WTC11 (cell line): ENCODE data around the gene RBM8A. TPM values are rescaled to one million over a fixed set of nuclear protein-coding genes. Genes with fewer than 3 reads are reported as not detected.
"Not testable (repeated sequence)": the region's sequence is repeated elsewhere in the genome, so short reads cannot be mapped to it uniquely, and the experiment has no call there.

Source experiments
- ATAC-seq: fragments of 200-7000 bp; cut with Tn5 transposase; 2 replicates; pipeline ENCODE4 v1.10.0; 2021; ENCODE audit warnings: mild to moderate bottlenecking, moderate library complexity
- CTCF ChIA-PET: fragments of 300-600 bp; sonication (Branson Sonifier 250); formaldehyde crosslinking; loops from one replicate; lab custom pipeline; 2021; ENCODE audit warnings: antibody characterized with exemption; lab: Charles Lee
- POLR2A ChIA-PET: fragments of 350-600 bp; sonication (Branson Sonifier 250); formaldehyde crosslinking; loops from one replicate; lab custom pipeline; 2021; ENCODE audit warnings: antibody characterized with exemption; lab: Charles Lee
- DNase-seq: peaks from one replicate; pipeline ENCODE4 v3.0.0; 2021; ENCODE audit warnings: low spot score
- H3K27ac Mint-ChIP-seq: 2 replicates; pipeline ENCODE4 v1.8.0; 2021; ENCODE audit warnings: mixed read lengths
- H3K27me3 Mint-ChIP-seq: 2 replicates; pipeline ENCODE4 v1.8.0; 2021; ENCODE audit warnings: low read depth, mild to moderate bottlenecking, moderate library complexity, mixed read lengths
- H3K36me3 Mint-ChIP-seq: 2 replicates; pipeline ENCODE4 v1.8.0; 2021; ENCODE audit warnings: mixed read lengths
- H3K4me1 Mint-ChIP-seq: 2 replicates; pipeline ENCODE4 v1.8.0; 2022; ENCODE audit warnings: mixed read lengths
- H3K4me3 Mint-ChIP-seq: 2 replicates; pipeline ENCODE4 v1.8.0; 2021; ENCODE audit warnings: mild to moderate bottlenecking, moderate library complexity, mixed read lengths
- H3K9me3 Mint-ChIP-seq: 2 replicates; pipeline ENCODE4 v1.8.0; 2021; ENCODE audit warnings: mixed read lengths
- ARID4B ChIP-seq: sonication (generic); formaldehyde crosslinking; IDR thresholded peaks from 2 replicates; pipeline ENCODE4 v1.8.0; 2023; ENCODE audit warnings: missing genetic modification reagents, mild to moderate bottlenecking, borderline replicate concordance
- CBFB ChIP-seq: sonication (generic); formaldehyde crosslinking; IDR thresholded peaks from 2 replicates; pipeline ENCODE4 v1.8.1; 2022; ENCODE audit warnings: mild to moderate bottlenecking, low read depth, missing genetic modification reagents
- CREB1 ChIP-seq: sonication (generic); formaldehyde crosslinking; IDR thresholded peaks from 2 replicates; pipeline ENCODE4 v1.8.0; 2023; ENCODE audit warnings: mild to moderate bottlenecking, missing genetic modification reagents
- FOXJ3 ChIP-seq: sonication (generic); formaldehyde crosslinking; IDR thresholded peaks from 2 replicates; pipeline ENCODE4 v1.9.0; 2021; ENCODE audit warnings: missing genetic modification reagents, mild to moderate bottlenecking, borderline replicate concordance
- JAZF1 ChIP-seq: fragments of 250-450 bp; sonication (Bioruptor Pico); IDR thresholded peaks from 2 replicates; pipeline ENCODE4 v1.9.0; 2021; ENCODE audit warnings: moderate library complexity, mild to moderate bottlenecking, inconsistent platforms
- MXD4 ChIP-seq: fragments of 250-450 bp; sonication (Bioruptor Pico); IDR thresholded peaks from 2 replicates; pipeline ENCODE4 v1.8.0; 2021; ENCODE audit warnings: mild to moderate bottlenecking, moderate library complexity, borderline replicate concordance
- NFYB ChIP-seq: sonication (generic); formaldehyde crosslinking; conservative IDR thresholded peaks from 2 replicates; pipeline ENCODE4 v1.8.0; 2022; ENCODE audit warnings: low read depth, missing genetic modification reagents
- PRRX2 ChIP-seq: fragments of 250-450 bp; sonication (Bioruptor Pico); IDR thresholded peaks from 2 replicates; pipeline ENCODE4 v1.8.0; 2021; ENCODE audit warnings: mild to moderate bottlenecking
- RELA ChIP-seq: sonication (generic); formaldehyde crosslinking; IDR thresholded peaks from 2 replicates; pipeline ENCODE4 v1.8.1; 2022; ENCODE audit warnings: missing genetic modification reagents, mild to moderate bottlenecking, borderline replicate concordance
- ZNF138 ChIP-seq: sonication (generic); formaldehyde crosslinking; conservative IDR thresholded peaks from 2 replicates; pipeline ENCODE4 v1.8.1; 2022; ENCODE audit warnings: mild to moderate bottlenecking, moderate library complexity, missing genetic modification reagents
- ZNF232 ChIP-seq: sonication (generic); formaldehyde crosslinking; IDR thresholded peaks from 2 replicates; pipeline ENCODE4 v1.8.0; 2022; ENCODE audit warnings: mild to moderate bottlenecking, missing genetic modification reagents
- ZNF396 ChIP-seq: fragments of 250-450 bp; sonication (Bioruptor Pico); IDR thresholded peaks from 2 replicates; pipeline ENCODE4 v1.8.0; 2021; ENCODE audit warnings: mild to moderate bottlenecking, moderate library complexity, borderline replicate concordance
- ZNF512 ChIP-seq: sonication (generic); formaldehyde crosslinking; IDR thresholded peaks from 2 replicates; pipeline ENCODE4 v1.8.1; 2022; ENCODE audit warnings: missing genetic modification reagents, borderline replicate concordance
- ZNF532 ChIP-seq: fragments of 250-450 bp; sonication (Bioruptor Pico); IDR thresholded peaks from 2 replicates; pipeline ENCODE4 v1.9.0; 2021; ENCODE audit warnings: mild to moderate bottlenecking, borderline replicate concordance
- total RNA-seq: library from RNA; stranded (reverse); gene quantifications from 3 replicates; pipeline ENCODE4 v1.2.3, GENCODE V29; 2021

Gene RBM8A
- total RNA-seq, 1 experiment from 2014 or later = 199 TPM

GRCh38 chr1:145922266-145922665 is 5.0 kb downstream of the RBM8A start:
- DNase-seq = no peak
- peaks cover 8% of the 10 kb centered on the region for H3K36me3 Mint-ChIP-seq
- ATAC-seq = no peak
- TF ChIP-seq MXD4 = no peak
- no peak for TF ChIP-seq ARID4B
- no peak for TF ChIP-seq NFYB (CRISPR knock-in tag)
- no peak for TF ChIP-seq CBFB (CRISPR knock-in tag)
- TF ChIP-seq CREB1 (CRISPR knock-in tag) = no peak
- no peak for TF ChIP-seq ZNF138 (CRISPR knock-in tag)
- TF ChIP-seq ZNF532 = no peak
- no peak for TF ChIP-seq ZNF512 (CRISPR knock-in tag)
- TF ChIP-seq JAZF1 (CRISPR knock-in tag) = no peak
- TF ChIP-seq FOXJ3 = no peak
- TF ChIP-seq ZNF396 (CRISPR knock-in tag) = no peak
- no peak for TF ChIP-seq RELA (CRISPR knock-in tag)
- no peak for TF ChIP-seq ZNF232 (CRISPR knock-in tag)
- TF ChIP-seq PRRX2 = no peak
- H3K4me1 Mint-ChIP-seq = peaks cover 24% of the 10 kb centered on the region
- H3K27ac Mint-ChIP-seq = no peak overlapping the region
- H3K9me3 Mint-ChIP-seq = no peaks in the 10 kb centered on the region
- no peak overlapping the region for H3K4me3 Mint-ChIP-seq
- H3K27me3 Mint-ChIP-seq = peaks cover 7% of the 10 kb centered on the region
- POLR2A ChIA-PET = interaction anchor here (0.6 to 1.3 kb wide), 2 partner anchors 42 to 105 kb away, joined by 3 read pairs; partner anchors contain the start of genes ANKRD34A and POLR3GL
- CTCF ChIA-PET = interaction anchor here (2.2 kb wide), 1 partner anchor 31 kb away, joined by 5 read pairs; no protein-coding TSS in a partner anchor

- H3K27me3 Mint-ChIP-seq, H3K36me3 Mint-ChIP-seq, DNase-seq, H3K9me3 Mint-ChIP-seq, POLR2A ChIA-PET, ATAC-seq: not testable (repeated sequence)
- H3K27ac Mint-ChIP-seq = peak overlapping the region; percentile 63; the same call in 1 of the 2 replicates
- H3K4me3 Mint-ChIP-seq = peak overlapping the region; percentile 86
- peaks cover 19% of the 10 kb centered on the region for H3K4me1 Mint-ChIP-seq
- CTCF ChIA-PET = interaction anchor here (3.0 kb wide), 1 partner anchor 29 kb away, joined by 17 read pairs; no protein-coding TSS in a partner anchor
These were observed 7.0 kb downstream of the RBM8A start for GRCh38 chr1:145920297-145920696.
